Stimulated activated CD4-positive, alpha-beta T cell treated with anti-CD3 and anti-CD28 coated beads, Interleukin-2, amount 100 ng/mL, for 24 hours (primary cell): Measurements from ENCODE around the gene FNDC3A.

Experiments
- DNase-seq, 2 donors: peaks; one replicate each; pipeline ENCODE4 v3.0.0-alpha.2; 2020

Gene FNDC3A

DNA sequence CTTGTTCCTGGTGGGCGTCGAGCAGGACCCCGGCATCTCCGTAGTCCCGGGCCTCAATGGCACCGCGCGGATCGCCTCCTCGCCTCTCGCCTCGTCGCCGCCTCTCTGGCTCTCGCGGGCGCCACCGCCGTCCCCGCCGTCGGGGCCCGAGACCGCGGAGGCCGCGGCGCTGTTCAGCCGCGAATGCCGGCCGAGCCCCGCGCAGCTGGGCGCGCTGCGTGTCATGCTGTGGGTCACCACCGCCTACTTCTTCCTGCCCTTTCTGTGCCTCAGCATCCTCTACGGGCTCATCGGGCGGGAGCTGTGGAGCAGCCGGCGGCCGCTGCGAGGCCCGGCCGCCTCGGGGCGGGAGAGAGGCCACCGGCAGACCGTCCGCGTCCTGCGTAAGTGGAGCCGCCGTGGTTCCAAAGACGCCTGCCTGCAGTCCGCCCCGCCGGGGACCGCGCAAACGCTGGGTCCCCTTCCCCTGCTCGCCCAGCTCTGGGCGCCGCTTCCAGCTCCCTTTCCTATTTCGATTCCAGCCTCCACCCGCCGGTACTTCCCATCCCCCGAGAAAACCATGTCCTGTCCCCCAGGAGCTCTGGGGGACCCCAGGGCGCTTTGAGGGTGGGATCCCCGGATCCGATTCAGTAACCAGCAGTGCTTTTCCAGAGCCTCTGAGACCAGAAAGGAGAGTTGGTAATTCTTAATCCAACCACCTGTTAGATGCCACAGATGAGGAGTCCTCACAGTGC is 245.3 kb downstream of the FNDC3A start:
- peak in 1 of 2 donors; percentile 29 for DNase-seq

DNA sequence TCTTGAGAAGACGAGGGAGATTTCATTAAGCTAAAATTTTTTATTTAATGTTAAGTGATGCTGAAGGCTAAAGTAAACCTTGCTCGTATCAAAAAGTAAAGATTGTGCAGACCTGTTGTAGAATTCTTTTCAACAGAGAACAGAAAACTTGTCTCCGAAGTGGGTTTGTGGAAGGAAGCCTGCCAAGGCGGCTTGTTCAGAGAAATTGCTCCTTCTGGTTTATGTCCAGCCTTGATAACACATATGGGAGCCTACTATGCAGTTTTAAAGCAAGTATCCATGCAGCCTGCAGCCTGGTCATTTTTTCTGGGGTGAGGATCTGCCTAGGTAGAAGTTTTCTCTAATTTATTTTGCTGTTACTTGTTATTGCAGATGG is 245.9 kb downstream of the FNDC3A start:
- no peak for DNase-seq

DNA sequence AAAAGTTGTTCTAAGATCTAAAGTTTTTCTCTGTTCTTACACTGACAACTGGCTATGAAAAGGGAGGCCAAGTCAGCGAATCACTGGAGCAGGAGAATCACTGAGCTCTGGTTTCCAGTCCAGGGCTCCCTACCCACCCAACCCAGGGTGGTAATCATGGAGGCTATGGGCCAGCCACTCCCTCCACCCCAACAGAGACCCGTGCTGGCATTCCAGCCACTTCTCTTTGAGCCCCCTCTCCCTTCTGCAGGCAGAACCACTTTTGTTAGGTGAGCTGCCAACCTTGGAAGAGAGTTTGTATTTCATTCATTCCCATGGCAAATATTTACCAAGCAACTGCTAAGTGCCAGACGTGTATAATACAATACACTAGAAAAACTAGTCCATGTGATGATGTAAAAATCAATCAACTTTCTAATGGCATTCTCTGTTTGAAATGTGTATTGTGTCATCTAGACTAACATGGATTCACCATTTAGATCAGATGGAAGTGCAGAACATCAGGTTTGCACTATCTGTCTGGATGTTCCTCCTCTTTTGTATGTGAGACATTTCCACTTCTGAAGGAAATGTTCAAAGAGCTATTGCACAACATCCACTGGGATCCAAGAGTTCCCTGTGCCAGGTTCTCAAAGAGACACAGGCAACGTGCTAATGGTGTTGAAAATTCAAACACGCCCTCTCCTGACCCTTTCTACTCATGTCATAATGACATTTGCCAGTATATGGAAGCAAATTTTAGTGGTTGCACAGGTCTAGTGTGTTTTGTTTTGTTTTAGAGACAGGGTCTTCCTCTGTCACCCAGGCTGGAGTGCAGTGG is 249.7 kb downstream of the FNDC3A start:
- no peak for DNase-seq

DNA sequence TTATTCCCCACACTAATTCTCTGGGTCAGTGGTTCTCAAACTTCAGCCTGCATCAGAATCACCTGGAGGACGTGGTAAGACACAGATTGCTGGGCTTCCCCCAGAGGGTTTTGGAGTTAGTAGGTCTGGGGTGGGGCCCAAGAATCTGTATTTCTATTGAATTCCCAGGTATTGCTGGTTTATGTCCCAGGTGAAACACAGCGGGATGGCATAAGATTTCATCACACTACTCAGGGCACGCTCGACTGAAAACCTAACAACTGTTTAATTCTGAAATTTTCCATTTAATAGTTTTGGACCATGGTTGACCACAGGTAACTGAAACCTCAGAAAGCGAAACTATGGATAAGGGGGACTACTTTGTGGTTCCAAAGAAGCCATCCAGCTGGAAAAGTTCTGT is 250.9 kb downstream of the FNDC3A start:
- DNase-seq, result no peak

DNA sequence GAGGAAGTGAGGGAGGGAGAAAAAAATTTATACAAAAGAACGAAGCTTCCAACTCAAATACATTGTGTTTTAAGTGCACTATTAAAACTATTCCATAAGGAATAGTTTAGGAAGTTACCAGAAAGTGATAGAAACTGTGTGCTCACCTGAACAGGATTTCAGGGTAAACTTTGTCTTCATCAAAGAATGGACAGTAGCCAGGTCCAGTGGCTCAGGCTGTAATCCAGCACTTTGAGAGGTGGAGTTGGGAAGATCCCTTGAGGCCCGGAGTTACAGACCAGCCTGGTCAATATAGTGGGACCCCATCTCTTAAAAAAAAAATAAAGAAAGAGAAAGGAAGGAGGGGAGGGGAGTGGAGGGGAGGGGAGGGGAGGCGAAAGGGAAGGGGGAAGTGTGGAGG is 259.0 kb downstream of the FNDC3A start:
- DNase-seq, result no peak

DNA sequence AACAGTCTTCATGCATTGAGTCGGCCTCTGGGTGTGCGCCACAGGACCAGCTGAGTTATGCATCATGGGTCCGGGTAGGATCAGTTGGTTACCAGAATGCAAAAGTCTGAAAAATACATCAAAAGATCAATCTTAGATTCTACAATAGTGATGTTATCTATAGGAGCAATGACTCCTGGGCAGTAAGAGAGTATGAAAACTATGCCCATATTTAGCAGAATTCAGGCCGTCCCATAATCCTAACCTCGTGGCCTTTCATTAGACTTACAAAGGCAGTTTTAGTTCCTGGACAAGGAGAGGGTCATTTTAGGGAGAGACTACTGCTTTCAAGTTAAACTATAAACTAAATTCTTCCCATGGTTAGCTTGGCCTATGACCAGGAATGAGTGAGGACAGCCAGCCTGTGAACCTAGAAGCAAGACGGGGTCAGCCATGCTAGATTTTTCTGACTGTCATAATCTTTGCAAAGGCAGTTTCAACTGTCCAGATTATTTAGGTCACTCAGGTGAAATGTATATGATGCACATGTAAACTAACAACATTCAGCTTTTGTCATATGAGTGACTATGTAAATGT is 260.2 kb downstream of the FNDC3A start:
- DNase-seq, result no peak

DNA sequence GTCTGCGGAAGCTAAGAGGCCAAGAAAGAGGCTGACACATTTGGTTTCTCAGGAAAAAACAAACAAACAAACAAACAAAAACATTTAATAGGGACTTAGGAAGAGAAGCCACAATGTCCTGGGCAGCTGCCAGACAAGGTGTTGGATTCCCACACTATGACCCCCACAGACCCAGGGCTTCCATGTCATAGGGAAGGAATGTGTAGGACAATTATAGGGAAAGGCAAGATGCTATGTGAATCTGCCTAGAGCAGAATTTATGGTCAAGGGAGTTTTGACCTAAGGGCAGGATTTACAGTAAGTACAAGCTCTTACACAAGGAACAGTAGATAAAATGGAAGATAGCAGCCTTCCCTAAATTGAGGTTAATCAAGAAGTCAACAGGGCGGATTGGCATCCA is 262.9 kb downstream of the FNDC3A start:
- DNase-seq, result no peak

DNA sequence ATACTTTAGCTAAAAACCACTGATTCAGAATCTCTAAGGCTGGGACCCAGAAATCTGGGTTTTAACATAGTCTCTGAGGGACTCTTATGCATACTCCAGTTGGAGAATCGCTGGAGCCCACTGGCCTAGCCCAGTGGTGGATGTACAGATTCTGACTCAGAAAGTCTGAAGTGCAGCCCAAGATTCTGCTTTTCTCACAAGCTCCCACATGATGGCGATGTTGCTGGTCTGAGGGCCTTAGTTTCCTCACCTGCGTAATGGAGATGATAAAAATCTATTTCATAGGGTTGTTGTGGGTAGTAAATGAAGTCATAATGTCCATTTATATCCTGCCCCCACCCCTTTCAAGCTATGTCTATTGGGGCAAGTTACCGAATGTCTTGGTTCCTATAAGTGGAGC is 264.3 kb downstream of the FNDC3A start:
- DNase-seq, result peak; percentile 33 to 36

DNA sequence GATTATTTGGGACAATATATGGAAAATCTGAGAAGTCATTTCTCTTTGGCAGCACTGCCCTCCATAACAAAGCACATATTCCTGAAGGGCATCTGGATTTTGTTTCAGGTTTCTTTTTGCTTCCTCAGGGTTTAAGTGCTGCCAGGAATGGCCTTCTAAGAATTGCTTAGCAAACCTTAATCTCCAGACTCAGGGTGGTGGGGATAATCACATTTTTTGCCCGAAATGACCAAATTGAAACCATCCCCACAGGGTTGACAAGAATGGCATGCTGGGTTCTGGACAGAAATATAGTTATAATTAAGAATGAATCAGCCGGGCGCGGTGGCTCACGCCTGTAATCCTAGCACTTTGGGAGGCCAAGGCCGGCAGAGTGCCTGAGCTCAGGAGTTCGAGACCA is 265.6 kb downstream of the FNDC3A start:
- no peak for DNase-seq

DNA sequence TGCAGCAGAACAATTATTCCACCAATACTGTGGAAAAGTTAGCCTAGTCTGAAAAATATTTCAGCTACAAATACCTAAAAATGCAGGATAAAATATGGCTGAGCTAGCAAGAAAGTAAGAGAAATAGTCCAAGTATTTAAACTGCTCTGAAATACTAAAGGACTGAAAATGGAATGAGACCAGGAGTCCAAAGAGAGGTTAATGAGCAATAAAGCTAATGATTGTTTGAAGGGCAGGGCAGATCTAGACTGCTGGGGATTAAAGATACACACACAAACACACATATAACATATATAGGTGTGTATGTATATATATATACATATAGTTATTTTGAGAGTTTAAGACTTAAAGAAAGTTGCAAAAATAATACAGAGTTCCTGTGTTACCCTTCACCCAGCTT is 269.4 kb downstream of the FNDC3A start:
- no peak for DNase-seq

DNA sequence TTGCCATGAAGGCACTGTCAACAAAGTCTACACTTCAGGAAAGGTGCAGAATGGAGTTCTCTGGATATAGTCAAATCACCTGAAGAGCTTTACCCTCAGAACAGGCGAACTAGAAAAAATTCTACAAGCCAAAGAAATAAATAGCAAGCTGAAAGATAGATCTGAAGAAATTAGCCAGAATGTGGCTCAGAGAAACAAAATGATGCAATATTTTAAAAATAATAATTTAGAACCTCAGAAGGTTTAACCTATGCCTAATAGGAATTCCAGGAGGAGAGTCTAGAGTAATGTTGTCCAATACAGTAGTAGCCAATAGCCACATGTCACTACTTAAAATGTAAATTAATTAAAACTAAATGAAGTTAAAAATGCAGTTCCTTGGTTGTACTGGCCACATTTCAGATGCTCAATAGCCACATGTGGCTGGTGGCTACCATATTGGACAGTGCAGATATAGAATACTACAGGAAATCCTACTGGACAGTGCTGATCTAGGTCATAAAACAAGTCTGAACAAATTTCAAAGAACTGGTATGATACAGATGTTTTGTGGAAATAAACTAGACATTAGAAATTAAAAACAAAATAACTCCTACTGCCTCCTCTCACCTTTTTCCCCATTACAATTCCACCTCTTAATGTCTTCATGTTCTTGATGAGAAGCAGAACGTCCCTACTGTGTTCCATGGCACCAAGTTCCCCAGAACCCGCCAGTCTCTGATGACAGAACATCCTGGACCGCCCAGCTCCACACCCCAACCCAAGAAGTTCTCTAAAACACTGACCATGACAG is 271.3 kb downstream of the FNDC3A start:
- DNase-seq, result no peak

DNA sequence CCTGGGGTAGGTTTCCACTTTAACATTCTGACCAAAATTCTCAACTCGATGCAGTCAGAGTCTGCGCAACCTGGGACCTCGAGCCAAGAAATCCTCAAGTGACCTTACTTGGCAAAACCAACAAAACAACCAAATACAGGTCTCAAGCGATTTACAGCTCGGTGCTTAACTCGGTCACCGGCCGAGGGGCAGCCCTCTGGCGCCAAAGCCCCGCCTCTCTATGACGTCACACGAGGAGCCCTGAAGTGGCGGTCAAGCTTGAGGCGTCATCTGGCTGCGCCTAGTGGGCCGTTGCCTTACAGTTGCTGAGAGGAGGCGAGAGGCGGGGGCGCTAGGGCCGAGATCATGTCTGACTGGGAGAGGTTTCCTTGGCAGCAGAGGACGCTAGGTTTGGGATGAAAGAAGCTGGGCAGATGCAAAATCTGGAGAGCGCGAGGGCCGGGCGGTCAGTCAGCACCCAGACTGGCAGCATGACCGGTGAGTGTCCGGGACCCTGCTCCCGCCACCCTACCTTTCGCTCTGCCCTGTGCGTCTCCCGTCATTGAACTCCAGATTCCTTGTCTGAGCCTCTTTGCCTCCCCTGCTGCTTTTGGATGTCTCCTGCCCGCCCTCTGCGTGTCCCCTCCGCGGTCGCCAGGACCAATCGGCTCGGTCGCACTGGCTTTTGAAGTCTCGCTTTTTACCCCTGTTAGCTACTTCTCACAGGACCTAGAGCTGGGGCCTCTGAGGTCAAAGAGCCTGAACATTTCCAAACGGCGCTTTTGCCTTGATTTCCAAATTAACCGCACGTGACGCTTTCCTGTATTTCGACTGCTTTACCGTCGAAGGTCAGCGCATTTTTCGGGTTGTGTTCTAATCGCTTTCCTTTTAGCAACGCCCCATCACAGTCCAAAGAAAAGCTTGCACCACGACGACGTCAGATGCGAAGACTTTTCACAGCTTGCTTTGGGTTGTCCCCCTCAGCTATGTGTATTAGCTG is 272.2 kb downstream of the FNDC3A start, which contains the start of gene CDADC1:
Gene CDADC1, plus strand, starts transcription at position 283 of the 979 bp plus-strand sequence. Its CDS starts 113 bp downstream, at position 396.
- peak; percentile 92 to 97 for DNase-seq

DNA sequence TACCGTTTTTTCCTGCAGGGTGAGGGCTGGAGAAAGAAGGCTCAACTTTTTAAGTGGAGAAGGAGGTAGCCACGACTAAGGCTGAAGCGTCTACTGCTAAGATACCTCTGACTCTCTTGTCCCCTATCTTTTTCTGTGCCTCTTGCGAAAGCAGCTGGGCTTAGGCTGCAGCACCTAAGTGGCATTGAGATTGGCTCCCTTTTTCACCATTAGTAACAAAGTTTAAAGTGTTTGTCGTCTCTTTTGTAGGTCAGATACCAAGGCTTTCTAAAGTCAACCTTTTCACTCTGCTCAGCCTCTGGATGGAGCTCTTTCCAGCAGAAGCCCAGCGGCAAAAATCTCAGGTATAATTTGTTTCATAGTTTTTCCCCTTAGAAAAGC is 272.9 kb downstream of the FNDC3A start:
- no peak for DNase-seq

DNA sequence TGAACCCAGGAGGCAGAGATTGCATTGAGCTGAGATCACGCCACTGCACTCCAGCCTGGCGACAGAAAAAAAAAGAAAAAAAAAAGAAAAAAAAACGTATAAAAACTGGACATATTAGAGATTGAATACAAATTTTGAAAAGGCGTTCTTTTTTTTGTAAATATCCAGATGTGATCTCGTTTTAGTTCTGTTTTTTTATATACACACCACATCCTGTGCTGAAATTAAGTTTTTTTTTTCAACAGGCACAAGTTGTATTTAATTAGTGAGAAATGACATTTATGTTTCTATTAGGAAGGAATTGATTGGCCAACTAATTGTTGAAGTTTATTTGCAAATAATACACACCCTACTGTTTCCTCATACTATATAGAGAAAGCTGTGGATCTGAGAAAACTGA is 275.6 kb downstream of the FNDC3A start:
- no peak for DNase-seq

DNA sequence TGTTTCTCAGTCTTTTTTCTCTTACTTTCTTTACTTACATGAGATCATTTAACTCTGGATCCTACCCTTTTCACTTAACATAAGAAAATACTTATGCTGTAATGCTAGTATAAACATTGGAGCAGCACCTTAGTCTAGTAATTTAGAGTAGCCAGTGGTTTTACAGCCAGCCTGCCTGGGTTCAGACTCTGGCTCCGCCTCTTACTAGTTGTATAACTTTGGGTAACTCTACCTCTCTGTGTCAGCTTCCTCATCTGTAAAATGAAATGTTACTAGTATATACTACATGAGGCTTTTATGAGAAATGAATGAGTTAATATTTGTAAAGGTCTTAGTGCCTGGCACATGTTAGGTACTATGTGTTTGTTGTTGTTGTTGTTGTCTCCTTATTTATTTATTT is 277.6 kb downstream of the FNDC3A start:
- DNase-seq, result no peak

DNA sequence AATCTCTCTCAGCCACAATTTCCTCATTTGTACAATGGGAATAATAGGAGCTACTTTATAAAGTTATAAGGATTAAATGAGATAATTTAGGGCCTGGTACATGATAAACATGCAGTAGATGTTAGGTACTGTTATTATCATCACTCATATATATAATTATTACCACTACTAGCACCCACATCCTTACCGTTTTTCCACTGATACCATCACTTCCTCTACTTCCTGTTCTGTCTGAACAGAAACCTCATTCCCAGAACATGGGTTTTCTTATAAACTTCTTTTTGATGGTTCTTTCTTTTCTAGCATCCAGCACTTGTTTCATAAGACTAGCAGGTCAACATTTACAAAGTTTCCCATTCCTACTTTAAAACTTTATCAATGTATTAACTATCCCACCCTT is 278.3 kb downstream of the FNDC3A start:
- no peak for DNase-seq

DNA sequence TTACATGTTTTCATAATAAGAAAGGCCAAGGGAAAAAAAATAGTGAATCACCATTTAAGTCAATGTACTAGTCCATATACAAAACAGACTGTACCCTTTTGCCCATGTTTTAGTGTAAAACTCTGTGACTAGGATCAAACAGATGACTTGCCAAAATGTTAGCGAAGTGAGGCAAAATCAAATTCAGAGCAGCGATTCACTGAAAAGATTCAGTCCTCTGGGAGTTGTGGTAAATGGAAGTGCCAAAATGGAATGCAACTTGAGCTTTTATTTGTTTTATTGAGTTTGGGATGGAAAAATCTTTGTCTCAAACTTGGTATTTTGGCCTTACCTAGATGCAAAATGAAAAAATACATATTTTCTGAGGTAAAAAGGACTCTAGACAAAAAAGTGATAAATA is 281.1 kb downstream of the FNDC3A start:
- DNase-seq, result no peak

DNA sequence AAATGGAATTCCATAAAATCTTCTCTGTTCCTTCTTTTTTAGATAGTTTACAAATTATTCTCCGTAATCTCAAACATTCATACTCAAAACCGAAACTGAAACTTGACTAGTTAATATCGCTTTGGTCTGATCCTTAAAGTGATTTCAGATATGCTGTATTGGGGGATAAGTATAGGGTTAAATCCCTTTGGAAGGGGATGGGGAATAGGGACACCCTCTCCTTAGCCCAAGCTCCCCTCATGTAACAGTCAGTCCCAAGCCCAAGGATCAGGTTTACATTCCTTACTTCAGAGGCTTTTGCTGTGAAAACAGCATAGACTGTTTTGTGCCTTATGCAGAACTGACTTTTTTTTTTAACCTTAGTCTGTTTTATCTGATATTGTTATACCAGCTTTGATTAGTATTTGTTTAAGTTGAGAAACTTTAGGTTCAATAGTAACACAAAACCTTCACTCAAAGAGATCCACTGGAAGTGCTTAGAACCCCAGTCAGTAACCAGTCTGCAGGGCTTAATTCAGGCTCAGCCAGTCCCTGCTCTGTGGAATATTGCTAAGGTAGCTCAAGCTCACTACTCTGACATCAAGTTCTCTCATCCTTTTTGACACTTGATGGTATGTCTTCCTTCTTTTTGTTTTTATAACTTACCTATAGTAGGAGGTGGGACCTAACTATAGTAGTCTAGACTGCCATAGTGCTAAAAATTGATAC is 282.5 kb downstream of the FNDC3A start:
- DNase-seq, result no peak
